GM19025 (cell line): Measurements from ENCODE around the gene ECHS1.

ENCODE experiments used
- ATAC-seq: cut with Tn5 transposase; IDR thresholded peaks from one replicate; pipeline ENCODE4 v1.9.1; 2021; ENCODE audit warnings: mild to moderate bottlenecking, low read depth, moderate library complexity; ENCODE audit not compliant: unreplicated experiment

The ECHS1 gene

DNA sequence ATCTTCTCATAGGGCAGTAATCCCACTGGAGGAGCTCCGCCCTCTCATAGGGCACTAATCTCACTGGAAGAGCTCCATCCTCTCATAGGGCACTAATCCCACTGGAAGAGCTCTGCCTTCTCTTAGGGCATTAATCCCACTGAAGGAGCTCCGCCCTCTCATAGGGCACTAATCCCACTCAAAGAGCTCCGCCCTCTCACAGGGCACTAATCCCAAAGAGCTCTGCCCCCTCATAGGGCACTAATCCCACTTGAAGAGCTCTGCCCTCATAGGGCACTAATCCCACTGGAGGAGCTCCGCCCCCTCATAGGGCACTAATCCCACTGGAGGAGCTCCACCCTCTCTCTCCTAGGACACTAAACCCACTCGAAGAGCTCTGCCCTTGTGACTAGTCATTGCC lies 11.9 kb downstream of the ECHS1 start:
- ATAC-seq: no peak

DNA sequence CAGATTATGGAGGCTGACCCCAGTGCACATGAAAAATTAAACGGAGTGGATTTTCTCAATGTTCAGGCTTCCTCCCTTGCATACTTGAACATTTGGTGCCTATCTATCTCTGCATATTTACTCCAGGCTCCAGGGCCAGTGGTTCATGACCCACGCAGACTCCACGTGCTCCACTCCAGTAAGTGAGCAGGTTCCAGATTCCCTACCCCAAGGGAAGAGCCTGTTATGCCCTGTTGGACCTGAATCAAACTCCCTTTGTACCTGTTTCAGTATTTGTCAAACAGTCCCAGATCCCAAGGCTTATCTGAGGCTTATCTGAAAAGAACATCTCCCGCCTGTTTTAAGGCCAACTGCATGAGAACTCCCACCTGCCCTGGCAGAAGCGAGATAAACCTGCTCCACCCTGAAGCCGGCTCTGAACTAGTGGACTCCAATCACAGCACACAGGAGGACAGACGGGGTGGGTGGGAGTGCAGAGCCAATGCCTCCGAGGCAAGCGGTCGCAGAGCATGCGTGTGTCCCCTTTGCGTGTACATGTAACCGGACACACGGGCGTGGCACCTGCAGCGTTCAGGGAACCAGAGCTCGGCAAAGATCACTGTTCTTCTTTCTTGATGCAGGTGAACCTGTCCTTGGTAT lies 13.1 kb downstream of the ECHS1 start:
- no peak for ATAC-seq

DNA sequence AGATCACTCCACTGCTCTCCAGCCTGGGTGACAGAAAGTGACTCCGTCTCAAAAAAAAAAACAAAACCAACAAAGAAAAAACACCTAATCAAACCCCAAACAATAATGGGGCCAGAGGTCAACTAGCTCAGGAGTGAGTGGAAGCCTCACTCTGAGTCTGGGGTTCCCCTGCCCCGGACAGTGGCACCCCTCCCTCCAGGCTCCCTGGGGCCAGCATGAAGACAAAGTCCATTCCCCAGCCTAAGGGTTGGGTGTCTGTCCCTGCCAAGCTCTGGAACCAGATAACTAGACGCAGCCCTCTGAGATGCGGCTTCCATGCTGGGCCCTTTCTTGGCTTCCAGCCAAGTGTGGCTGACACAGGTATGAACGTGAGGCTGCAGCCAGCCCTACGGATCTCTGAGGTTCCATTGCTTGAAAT lies 13.6 kb downstream of the ECHS1 start:
- no peak for ATAC-seq

DNA sequence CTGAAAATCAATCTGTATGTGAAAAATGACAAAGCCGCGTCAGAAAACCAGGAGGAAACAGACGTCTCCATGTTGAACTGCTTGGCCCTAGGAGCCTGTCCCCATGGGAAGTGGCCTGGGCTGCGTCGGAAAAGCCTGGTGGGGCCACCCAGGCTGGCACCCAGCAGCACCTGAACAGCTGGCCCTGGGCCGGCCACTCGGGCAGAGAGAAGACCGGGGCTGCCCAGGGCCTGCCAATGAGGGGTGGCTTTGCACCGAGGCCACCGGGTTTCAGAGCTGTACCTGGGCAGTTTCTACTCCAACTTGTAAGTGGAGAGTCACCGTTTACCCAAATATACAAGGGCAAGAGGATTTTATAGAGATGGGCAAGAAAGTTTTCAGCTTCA lies 14.2 kb downstream of the ECHS1 start:
- ATAC-seq: no peak

DNA sequence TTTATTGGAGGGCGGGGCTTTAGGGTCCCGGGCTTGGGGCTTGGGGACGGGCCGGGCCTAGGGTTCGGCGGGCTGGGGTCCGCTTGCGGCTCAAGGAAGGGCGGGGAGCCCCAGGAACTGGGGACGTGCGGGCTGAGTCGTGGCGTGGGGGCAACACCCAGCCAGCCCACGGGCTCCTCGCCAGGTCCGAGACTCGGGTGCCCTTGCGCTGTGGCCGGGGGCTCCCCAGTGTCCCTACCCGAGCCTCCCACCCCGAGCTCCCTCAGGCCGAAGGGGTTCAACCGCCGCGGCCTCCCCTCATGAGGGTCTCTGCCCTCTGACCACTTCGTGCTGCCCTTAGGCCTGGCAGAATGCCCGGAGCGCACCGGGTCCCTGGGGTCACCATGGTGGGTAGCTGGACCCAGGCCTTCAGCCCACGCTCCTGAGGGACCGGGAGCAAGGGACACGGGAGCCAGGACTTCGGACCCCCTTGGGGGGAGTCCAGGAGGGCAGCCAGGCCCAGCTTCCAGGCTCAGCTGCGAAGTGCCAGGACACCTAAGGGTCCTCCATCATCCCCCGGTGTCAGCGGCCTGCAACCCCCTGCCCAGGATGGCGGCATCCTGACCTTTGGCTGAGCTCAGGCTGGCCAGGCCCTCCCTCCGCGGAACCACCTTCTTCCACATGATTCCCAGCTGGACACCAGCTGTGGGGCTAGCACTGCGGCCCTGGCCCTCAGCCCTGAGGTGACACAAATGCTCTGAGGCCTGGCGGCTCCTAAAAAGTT lies 14.8 kb downstream of the ECHS1 start:
- no peak for ATAC-seq

DNA sequence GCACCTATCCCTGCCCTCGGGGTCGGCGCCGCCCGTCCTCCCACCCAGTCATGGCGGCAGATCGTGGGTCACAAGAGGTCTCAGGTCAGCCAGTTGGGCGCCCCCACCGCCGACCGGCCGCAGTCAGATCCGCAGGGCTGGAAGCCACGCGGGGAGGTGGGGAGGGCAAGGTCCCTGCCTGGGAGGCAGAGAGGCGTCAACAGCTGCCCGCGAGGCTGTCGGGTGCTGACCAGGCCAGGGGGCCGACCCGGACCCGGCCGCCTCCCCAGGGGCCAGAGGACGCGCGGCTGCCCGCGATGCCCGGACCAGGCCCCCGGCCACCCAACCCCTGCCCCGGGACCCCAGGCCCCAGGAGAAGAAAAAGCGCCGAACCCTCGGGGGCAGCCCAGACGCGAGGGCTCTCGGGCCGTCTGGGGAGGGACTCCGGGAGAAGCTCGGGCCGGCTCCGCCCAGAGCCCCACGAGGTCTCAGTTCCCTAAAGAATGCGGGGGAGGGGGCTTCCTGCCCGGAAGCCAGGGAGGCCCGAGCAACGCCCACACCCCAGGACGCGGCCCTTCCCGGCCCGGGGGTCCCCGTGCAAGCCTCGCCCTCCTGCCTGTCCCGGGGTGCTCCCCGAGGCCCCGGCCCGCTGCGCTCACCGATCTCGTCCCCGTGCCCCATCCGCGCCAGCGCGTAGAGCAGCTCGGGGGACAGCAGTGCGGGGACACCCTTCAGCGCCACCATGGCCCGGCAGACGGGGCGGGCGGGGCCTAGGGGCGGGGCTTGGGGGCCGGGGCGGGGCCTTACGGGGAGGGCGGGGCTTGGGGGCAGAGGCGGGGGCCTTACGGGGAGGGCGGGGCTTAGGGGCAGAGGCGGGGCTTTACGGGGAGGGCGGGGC lies 15.6 kb downstream of the ECHS1 start, which contains the start of gene FUOM:
Gene FUOM (minus strand): TSS at position 735 of the 877 bp plus-strand sequence. CDS start 12 bp downstream, at position 723.
- peak; percentile 67 for ATAC-seq

DNA sequence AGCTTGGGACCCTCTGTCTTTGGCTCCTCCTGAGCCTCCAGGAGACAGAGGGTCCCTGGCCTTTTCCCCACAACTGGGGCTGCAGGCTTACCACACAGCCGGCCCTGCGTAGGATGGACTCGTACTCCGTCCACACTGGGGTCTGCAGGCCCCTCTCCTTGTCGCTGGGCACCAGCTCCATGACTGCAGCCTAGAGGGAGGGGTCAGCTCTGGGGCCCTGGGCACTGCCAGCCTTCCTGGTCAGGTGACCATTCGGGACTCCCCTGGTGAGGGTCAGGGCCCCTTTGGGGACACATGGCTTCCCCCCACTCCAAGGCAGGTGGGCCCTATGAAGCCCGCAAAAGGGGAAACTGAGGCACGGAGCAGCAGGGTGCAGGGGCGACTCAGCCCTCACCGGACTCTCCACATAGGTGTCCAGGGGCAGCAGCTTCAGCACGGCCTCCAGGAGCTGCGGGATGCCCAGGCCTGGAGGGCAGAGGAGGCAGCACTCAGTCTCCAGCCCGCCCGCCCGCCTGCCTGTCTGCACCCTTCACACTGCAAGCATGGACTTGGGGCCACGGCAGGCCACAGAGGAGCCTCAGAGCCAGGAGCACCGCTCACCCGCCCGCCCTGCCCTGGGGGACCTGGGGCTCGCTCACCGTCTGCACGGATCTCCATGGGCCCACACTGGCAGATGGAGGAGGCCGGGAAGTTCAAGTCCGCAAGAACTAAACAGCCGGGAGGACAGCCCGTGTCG lies 16.4 kb downstream of the ECHS1 start:
- no peak for ATAC-seq

DNA sequence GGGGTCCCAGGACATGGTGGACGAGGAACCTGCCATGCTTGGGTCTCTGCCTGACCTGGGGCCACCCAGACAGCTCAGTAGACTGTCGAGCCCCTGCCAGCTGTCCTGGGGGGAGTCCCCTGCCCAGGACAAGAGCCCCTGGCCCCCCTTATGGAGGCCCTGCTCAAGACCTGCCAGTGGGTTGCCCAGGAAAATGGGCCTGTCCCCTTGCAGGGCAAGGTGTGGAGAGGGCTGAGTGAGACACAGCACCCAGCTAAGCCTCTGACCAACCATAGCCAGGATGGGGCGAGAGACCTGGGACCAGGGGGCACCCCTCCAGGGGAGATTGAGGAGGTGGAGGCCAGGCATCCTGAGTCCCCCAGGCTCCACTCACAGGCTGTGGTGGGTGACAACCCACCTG lies 17.2 kb downstream of the ECHS1 start:
- no peak for ATAC-seq

DNA sequence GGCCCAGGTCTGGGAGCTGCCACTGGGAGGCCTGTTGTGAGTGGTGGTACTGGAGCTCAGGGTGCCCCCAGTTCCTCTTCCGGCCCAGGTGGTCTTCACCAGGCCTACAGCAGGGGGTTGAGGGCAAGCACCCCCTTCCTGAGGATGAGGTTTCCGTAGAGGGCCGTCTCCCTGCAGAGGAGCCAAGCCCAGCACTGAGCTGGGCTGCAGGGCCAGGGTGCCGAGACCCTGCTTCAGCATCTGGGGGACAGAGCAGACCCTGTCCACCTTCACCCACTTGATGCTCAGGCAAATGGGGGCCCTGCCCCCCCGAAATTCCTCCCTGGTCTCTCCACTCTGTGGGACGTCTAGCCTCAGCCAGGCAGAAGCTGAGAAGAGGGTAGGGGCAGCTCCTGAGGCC lies 17.9 kb downstream of the ECHS1 start:
- ATAC-seq: no peak

DNA sequence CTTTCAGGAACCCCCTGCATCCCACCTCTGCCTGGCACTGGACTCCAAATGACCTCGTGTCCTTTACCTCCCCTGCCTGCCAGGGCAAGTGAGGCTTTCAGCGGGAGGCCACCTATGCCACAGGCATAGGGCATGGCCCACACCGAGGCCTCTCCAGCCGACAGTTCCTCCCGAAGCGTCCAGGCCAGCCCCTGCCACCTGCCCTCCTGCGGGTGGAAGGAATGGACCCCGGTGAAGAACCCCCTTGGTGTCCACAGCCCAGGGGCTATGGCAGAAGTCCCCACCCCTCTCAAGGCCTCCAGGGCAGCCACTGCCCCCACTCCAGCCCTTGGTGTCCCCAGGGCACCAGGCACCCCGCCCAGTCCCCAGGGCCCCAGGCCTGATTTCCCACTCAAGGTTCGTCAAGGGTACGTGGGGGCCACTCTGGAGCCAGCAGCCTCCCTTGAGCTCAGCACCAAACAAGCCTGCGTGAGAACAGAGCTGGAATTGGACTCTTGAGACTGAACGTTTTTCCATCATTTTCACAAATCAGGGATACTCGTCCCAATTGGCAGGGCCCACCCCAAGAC lies 18.4 kb downstream of the ECHS1 start:
- ATAC-seq: no peak

DNA sequence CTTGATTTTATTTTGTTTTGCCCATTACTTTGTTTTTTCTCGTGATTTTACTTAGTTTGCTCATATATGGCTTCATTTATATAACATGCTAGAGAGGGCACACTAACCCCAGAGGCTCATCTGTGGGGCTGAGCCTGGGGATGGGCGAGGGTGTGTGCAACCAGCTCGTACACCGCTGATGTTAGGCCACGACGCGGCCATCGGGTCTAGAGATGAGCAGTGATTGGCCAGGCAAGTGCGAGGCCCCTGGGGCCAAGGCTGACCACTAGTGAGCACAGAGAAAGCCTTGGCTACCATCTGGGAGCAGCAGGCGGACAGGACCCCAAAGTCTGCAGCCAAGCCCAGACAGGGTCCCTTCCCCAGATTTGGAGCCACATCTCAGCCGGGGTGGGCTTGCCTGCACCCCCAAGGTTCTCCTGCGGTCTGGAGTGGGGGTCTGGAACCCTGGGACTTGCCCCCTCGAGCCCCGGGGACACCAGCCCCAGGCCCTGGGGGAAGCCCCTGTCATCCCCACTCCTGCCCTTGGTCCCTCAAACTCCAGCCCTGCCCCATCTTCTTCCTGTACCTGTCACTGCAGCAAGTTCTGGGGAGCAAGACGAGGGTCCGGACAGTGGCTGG lies 19.1 kb downstream of the ECHS1 start:
- ATAC-seq: no peak

DNA sequence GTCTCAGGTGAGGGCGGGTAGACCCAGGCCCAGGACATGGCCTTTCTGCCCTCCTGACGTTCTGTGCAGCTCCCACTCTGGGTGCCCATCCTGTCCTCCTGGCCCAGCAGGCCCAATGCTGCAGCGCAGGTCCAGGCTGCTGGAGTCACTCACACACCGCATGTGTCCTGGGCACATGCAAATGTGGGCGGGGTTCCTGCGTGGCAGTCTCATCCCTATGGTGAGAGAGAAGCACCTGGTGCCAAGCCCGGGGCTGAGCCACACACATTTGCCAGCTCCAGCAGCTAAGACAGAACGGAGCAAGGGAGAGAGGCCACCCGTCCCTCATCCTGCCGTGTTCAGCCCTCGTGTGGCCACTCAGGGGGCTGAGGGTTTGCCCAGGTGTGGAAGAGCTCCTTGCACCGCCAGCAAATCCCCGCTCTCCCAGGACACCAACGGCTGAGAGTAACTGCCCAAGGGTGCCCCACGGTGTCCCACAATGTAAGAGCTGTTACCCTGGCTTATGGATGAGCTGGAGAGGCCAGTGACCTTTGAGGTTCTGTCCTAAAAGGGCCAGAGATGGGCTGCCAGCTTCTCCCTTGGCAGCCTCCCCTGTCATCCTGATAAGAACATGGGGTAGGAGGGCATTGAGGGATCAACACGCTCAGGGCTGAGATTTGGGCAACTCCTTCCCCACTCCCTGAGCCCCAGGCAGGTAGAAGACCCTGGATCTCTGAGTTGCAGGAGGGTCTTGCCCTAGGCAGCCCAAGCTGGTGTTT lies 19.8 kb downstream of the ECHS1 start:
- ATAC-seq: no peak

DNA sequence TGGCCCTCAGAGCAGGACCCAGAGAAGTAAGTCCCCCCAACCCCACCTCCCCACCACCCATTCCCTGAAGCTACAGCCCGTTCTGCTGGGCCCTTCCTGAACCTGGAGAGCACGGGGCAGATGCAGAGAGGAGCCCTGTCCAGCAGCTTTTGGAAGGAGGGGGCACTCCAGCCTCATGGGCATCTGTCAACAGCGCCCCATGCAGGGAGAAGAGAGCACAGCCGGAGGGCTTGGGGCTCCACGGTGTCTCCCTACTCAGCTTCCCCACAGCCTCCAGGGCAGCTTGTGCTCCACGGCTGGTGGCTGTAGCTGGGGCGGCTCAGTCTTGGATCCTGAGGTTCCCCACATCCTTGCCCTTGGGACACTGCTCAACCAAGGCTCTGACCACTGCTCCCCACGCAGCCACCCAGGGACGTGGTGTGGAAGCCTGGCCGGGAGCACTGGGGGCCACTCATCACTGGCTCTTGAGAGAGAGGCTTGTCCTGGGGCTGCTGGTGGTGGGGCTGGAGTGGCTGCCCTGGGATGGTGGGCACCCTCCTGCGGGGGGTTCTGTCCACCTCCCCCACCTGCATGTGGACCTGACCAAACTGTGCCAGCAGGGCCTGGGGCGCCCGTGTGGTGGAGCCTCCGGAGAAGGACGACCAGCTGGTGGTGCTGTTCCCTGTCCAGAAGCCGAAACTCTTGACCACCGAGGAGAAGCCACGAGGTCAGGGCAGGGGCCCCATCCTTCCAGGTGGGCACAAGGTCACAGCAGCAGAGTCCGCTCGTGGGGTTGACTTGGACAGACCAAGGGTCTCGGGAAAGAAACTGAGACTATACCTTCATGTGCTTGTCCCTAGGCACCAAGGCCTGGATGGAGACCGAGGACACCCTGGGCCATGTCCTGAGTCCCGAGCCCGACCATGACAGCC lies 21.5 kb downstream of the ECHS1 start:
- ATAC-seq: no peak

DNA sequence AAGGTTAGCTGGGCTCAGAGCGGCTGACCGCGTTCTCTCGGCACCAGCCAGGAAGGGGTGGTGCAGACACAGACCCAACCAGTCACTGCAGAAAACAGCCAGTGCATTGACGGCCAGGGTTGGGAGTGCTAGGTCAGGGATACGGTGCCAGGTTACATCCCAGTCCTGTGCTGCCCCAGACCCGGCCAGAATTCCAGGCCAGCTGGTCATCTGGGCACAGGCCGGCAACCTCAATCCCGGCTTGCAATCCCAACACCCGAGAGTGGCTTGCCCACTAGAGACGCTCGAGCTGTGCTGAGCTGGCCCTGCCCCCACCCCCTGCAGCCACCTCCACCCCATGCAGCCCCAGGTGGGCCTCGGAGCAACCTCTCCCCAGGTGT lies 22.2 kb downstream of the ECHS1 start:
- ATAC-seq: no peak

DNA sequence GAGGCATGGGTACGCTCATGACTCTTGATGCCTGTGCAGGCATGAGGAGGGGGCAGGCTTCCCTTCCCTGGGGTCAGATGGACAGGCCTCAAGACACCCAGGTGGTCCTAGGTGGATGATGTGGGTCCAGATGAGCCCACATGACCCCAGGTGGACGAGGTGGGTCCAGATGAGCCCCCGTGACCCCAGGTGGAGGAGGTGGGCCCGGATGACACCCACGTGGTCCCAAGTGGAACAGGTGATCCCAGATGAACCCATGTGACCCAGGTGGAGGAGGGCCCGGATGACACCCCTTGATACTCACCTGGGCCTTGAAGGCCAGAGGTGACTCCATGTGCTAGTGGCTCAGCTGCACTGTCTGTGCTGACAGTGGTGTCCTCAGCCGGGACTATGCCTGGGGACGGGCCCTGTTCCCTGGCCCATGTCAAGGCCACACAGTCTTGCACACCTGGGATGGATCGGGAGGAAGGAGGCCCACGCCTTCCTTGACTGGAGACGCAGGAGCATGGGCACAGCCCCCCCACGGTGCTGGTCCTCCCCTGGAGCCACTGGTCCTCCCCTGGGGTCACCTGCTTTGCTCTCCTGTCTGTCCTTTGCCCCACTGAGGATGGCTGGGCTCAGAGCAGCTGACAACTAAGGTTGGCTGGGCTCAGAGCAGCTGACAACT lies 22.7 kb downstream of the ECHS1 start:
- ATAC-seq: no peak

DNA sequence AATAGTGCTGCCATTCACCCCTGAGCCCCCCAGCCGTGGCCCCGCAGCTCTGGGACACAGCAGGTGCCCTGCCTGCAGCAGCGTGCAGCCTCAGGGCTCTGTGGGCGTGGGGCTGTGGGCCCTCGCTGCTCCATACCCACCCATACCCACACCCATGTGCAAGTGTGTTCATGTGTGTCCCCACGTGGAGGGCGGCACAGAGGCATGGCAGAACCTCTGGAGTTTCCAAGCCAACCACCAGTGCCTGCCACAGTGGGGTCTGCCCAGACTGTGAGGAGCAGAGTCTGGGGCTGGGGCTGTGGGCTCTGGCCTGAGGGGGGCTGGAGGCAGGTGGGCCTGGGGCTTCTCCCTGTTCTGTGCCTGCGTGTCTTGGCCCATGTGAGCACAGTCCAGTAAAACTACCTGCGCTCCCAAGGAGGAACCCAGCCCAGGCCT lies 23.6 kb downstream of the ECHS1 start:
- no peak for ATAC-seq

DNA sequence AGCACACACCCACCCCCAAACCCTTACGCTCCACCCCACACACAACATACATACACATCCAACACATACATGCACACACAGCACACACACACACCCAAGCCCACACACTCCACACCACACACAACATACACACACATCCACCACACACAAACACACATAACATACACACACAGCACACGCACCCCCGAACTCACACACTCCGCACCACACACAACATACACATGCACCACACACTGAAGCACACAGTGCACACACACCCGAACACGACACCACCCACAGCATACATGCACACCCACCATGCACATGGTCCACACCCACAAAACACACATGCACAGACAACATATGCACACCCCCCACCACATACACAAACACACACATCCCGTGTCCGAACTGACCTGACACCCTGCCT lies 24.0 kb downstream of the ECHS1 start:
- no peak for ATAC-seq
